Caki2 (cell line): Measurements from ENCODE around the gene IZUMO4. TPM values are rescaled to one million over a fixed set of nuclear protein-coding genes. Genes with fewer than 3 reads are reported as not detected.

ENCODE experiments used
- DNase-seq: peaks from one replicate; pipeline ENCODE4 v3.0.0-alpha.2; 2015; ENCODE audit warnings: low read depth
- in situ Hi-C: cut with HindIII; loops from 2 replicates; pipeline ENCODE4 v1.10.0; 2016; ENCODE audit warnings: low sequenced_read_pairs, low pct_unique_long_range_greater_than_20kb, mixed read lengths
- total RNA-seq: library from RNA; depleted of rRNA; stranded (reverse); fragments of >200 nt; shearing (Covaris generic); gene quantifications from 2 replicates; pipeline ENCODE4 v1.2.3, GENCODE V29; 2014; ENCODE audit warnings: low replicate concordance

The IZUMO4 gene
- total RNA-seq, 1 experiment from 2014 or later: not detected

GRCh38 chr19:2097886-2098327, 1.2 kb downstream of the IZUMO4 start:
- in situ Hi-C loops: no loop called here
- no peak for DNase-seq

GRCh38 chr19:2099054-2099501, 2.4 kb downstream of the IZUMO4 start:
- in situ Hi-C loops: no loop called here
- no peak for DNase-seq

- no peak for DNase-seq
- in situ Hi-C loops: no loop called here
Observed at GRCh38 chr19:2099937-2100718, 3.4 kb downstream of the IZUMO4 start.

DNA sequence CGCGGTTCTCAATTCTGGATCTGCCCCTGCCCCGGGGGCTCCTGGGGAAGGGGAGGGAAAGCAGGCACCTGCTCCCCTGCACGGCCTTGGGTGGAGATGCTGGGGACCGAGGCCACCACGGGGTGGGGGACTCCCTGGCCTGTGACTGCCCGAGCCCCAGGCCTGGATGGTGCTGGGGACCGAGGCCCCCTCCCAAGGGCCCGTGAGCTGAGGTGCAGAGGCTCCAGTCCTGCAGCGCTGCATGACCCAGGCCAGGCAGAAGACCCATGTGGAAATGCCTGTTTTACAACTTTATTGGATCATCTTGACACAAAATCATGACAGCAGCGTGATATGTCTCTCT, 4.0 kb downstream of the IZUMO4 start:
- DNase-seq: no peak
- in situ Hi-C loops: no loop called here

DNA sequence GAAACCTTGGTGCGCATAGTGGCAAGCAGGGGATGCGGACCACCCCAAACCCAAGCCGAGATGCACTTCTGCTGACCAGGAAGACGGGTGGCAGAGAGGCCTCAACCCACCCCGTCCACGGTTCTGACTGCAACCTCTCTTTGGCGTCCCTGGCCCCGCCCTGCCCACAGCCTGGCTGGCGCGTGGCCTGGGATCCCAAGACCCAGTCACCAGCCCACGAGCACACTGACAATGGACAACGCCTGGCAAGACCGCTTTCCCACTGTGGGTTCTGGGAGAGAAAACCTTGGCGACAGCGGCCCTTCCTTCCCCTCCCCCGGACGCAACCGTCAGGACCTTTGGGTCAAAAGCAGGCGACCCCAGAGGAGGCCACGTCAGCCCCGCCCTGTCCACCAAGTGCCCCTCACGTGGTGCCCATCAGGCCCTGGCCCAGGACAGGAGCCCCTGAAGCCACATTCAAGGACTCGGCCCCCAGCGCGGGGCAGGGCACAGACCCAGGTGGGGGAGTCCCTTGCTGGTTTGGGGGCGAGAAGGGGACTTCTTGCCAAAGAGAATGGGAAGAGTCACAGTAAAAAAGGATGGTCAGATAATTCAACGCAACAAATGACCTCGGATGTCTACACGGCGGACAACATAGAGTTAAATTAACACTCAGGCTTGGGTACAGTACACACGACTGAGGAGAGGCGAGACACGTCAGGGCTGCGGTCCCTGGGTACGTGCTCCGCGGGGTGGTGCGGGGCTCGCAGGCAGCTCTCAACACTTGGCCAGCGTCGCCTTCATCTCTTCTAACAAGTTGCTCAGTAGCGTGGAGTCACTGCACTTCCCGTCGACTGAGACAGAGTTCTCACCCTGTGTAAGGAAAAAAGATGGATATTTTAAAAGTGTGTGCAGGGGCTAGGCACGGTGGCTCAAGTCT, 5.0 kb downstream of the IZUMO4 start:
- DNase-seq: no peak
- in situ Hi-C loops: no loop called here

- in situ Hi-C loops: no loop called here
- DNase-seq: no peak
Observed at GRCh38 chr19:2103045-2103707, 6.5 kb downstream of the IZUMO4 start.

DNA sequence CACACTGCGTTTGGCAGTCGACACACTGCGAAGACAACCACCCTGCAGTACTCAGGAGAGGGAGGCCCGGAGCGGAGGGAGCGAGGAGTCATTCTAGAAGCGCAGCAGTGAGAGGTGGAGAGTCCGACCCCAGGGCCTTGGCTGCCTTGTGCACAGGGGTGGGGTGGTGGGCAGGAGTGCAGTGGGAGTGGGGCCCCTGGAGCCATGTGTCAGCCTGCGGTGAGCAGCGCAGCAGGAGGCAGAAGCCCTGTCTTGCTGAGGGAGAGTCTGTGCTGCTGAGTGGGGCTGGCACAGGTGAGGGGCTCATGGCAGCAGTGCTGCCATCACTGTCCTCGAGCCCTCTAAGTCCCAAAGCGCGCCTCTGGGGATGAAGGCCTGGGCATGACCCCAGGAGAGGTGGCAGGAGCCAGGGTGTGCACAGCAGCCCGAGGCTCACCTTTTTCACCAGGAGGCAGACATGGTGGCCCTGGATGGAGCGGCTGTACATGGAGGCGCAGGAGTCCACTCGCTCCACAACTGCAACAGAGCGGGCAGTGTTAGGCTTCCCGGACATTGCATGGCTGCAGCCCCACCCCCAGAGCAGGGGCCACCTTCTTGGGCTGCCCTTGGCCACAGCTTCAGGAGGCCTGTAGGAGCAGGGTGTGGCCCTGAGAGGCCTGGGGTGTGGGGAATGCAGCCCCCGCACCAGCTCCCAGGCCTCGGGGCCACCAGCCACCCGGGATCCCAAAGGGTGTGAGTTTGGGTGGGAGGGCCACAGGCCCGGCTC, 11.7 kb downstream of the IZUMO4 start:
- no peak for DNase-seq
- in situ Hi-C loops: no loop called here

DNA sequence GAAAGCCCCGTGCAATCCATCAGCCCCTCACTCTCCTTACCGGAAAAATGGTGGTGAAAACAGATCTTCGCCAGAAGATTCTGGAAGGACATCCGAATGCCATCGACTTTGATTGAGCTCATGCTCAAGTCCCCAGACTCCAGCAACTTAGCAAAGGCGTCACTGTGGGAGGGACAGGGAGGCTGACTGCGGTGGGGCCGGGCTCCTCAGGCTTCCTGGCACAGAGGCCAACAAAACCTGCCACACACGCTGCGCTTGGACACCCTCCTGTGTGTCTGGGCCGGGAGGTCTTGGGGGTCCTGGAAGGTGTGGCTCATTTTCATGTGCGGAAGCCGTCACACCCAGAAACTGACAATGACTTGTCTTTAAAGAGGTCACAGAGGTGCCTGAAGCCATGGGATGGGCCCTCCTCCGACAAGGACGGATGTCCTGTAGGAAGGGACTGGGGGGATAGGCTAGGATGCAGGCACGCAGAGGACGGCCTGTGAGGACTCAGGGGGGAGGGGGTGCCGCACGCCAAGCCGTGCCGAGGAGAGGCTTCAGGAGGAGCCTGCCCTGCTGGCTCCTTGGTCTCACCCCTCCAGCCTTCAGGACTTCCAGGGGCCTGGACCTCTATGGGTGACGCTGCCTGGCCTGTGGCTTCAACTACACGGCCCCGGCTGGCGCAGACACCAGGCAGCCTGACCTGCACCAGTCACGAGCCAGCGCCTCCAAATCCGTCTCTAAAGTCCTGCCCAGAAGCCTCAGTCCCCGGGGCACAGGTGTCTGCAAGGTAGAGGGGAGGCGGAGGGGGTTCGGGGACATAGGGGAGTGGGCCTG, 12.5 kb downstream of the IZUMO4 start:
- no peak for DNase-seq
- in situ Hi-C loops: no loop called here

DNA sequence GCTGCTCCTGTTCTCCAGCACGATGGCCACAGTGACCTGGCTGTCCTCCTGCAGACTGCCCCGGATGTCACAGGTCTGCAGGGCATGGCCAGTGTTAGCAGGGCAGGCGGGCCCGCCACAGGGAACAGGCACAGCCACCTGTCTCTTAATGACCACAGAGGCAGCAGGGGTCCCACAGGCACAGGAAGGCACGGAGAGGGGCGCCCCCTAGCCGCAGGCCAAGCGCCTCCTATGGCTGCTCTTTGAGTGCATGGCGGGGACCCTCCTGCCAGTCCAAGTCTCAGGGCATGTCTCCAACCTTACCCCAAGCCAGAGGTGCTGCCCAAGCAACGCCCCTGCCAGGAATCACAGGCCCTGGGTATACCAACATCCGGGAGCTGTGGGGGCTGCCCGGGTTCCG, 14.1 kb downstream of the IZUMO4 start:
- in situ Hi-C loops: no loop called here
- DNase-seq: no peak

GRCh38 chr19:2111425-2111824, 14.7 kb downstream of the IZUMO4 start:
- DNase-seq: no peak
- in situ Hi-C loops: no loop called here

DNA sequence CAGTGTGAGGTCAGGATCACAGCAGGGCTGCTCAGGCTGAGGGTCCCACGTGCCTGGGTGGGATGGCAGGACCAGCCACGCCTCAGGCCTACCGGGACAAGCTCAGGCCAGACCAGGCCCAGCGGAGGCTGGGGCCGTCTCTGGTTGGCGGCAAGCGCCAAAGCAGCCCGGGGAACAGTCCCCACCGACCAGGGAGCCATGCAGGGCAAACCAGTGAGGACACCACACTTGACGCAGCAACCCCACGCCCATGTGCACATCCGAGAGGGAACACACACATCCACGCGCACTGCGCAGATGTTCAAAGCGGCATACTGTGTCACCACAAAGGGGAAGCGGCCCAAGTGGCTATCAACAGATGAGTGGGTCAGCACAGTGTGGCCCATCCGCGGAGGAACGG, 15.2 kb downstream of the IZUMO4 start:
- no peak for DNase-seq
- in situ Hi-C loops: no loop called here

DNA sequence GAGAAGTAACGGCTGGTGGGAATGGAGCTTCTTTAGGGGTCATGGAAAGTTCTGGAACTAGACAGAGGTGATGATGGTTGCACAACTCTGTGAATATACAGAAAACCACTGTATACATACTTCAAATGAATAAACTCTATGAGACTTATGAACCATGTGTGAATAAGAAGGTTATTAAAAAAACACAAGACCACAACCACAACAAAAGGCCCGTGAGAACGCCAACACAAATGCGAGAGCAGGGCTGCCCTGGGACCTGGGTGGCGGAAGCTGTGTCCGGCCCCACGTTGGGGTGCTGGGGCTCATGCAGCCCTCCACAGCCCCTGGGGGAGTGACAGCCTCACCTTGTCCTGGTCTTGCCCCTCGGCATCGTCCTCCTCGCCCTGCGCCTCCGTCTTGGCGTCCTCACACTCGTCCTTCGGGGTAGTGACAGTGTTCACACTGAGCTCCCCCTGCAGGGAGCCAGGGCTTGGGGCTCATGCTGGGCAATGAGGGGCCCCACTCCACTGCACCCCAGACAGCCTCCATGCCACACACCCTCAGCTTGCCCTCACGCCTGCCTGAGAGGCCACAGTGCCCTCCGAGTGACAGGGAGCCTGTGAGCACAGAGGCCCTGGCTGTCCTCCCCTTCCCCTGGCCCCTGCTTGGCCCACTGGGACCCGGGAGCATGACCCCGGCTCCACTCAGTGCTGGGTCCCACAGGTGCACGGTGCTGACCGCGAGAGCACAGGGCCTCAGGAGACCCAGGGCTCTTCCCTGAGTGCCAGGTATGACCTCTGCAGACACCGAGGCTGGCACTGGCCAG, 16.0 kb downstream of the IZUMO4 start:
- in situ Hi-C loops: no loop called here
- DNase-seq: no peak

DNA sequence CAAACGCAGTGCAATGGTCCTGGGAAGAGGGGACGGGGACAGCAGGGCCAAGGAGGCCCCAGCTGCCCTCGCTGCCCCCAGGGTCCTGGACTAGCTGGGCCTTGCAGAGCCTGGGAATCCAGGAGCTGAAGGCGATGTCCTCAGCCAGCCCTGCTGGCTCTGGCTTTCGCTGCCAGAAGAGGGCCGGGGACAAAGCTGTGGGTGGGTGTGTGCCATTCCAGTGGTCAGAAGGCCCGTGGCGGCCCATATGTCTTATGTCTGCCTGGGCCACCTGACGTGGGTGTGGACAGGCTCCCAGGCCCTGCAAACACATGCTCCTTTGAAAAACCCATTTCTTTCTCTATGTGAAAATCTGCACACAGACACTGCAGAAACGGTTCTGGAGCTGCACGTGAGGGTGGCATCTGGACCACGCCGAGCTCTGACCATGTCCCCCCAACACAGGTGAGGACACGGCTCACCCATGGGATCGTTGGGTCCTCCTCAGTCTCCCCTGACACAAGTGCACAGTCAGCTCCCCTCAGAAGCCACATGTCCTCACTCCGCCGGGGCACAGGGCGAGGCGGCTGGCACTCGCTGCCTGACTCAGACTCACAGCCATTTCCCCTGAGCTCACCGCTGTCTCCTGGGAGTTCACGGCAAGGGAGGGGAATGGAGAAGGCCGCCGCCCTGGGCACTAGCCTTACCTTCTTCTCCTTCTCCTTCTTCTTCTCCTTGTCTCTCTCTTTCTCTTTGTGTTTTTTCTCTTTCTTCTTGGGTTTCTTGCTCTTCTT, 16.9 kb downstream of the IZUMO4 start:
- DNase-seq: peak; percentile 11
- in situ Hi-C loops: no loop called here

GRCh38 chr19:2114218-2114617, 17.5 kb downstream of the IZUMO4 start:
- in situ Hi-C loops: no loop called here

DNA sequence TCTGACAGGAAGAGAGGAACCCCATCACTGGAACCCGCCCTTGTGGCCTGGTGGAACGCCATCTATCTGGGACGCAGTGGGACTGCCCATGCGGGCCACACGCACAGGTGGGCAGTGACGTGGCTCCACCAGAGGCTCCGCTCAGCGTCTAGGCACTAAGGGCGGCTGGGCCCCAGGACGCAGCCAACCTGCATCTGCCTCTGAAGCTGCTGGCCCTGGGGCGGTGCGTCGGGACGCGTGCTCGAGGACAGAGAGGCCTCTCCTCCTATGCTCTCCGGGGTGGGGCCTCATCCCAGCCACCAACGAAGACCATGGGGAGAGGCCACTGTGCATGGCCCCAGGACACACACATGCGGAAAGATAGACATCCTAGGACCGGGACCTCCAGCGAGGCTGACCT, 18.1 kb downstream of the IZUMO4 start:
- DNase-seq: no peak
- in situ Hi-C loops: no loop called here

More at GRCh38 chr19:2114218-2114617, 17.5 kb downstream of the IZUMO4 start:
- no peak for DNase-seq

GRCh38 chr19:2115324-2115723, 18.6 kb downstream of the IZUMO4 start:
- in situ Hi-C loops: no loop called here
- DNase-seq: no peak
